IMR-90 (cell line): ENCODE results near the gene GGCT. TPM values are rescaled to one million over a fixed set of nuclear protein-coding genes. Genes with fewer than 3 reads are reported as not detected.

Experiments used
- ATAC-seq: fragments of 200-7000 bp; cut with Tn5 transposase; 2 replicates; pipeline ENCODE4 v1.9.1; 2020; ENCODE audit warnings: low read depth, mild to moderate bottlenecking, moderate library complexity
- BruUV-seq: library from RNA; stranded (reverse); fragments of 400-500 nt; replicated peaks from 2 replicates; lab custom pipeline; 2021; lab: Mats Ljungman, UMichigan
- CTCF ChIA-PET: fragments of 300-600 bp; formaldehyde crosslinking; extraction: SDS; loops from one replicate; lab custom pipeline; 2021; ENCODE audit warnings: antibody characterized with exemption; lab: Yijun Ruan, JAX
- POLR2A ChIA-PET: fragments of 300-600 bp; sonication (Branson Sonifier 250); formaldehyde crosslinking; loops from one replicate; lab custom pipeline; 2022; ENCODE audit warnings: antibody characterized with exemption; ENCODE audit not compliant: unreplicated experiment; lab: Charles Lee
- DNase-seq: peaks from one replicate; pipeline ENCODE4 v3.0.0; 2013
- H2AFZ ChIP-seq: replicated peaks from 2 replicates; pipeline ENCODE3; 2013; ENCODE audit warnings: low read length, mild to moderate bottlenecking; ENCODE audit not compliant: poor library complexity
- H2AK5ac ChIP-seq: 2 replicates; pipeline ENCODE4 v1.6.1; 2013; ENCODE audit warnings: low read depth, low read length, inconsistent platforms
- H2AK9ac ChIP-seq: replicated peaks from 2 replicates; pipeline ENCODE3; 2013; ENCODE audit warnings: mild to moderate bottlenecking, low read depth, low read length, moderate library complexity; ENCODE audit not compliant: poor library complexity
- H2BK120ac ChIP-seq: 2 replicates; pipeline ENCODE4 v1.6.1; 2013; ENCODE audit warnings: low read depth, low read length, inconsistent platforms
- H2BK15ac ChIP-seq: 3 replicates; pipeline ENCODE4 v1.6.1; 2013; ENCODE audit warnings: low read depth, low read length, inconsistent platforms
- H2BK20ac ChIP-seq: 2 replicates; pipeline ENCODE4 v1.6.1; 2013; ENCODE audit warnings: low read depth, mild to moderate bottlenecking, inconsistent platforms, low read length, moderate library complexity
- H2BK5ac ChIP-seq: 2 replicates; pipeline ENCODE4 v1.6.1; 2013; ENCODE audit warnings: mild to moderate bottlenecking, low read depth, low read length, inconsistent platforms; ENCODE audit not compliant: poor library complexity, severe bottlenecking
- H3K14ac ChIP-seq: replicated peaks from 2 replicates; pipeline ENCODE4 v1.6.1; 2013; ENCODE audit warnings: low read depth, low read length, inconsistent platforms
- H3K18ac ChIP-seq: 2 replicates; pipeline ENCODE4 v1.6.1; 2013; ENCODE audit warnings: low read depth, low read length, control low read depth
- H3K23ac ChIP-seq: 2 replicates; pipeline ENCODE4 v1.6.1; 2013; ENCODE audit warnings: low read depth, low read length, inconsistent platforms
- H3K27ac ChIP-seq: 2 replicates; pipeline ENCODE4 v1.5.1; 2013; ENCODE audit warnings: mild to moderate bottlenecking, control low read depth, low read length; ENCODE audit not compliant: insufficient read depth
- H3K27me3 ChIP-seq: 2 replicates; pipeline ENCODE4 v1.6.1; 2013; ENCODE audit warnings: low read length; ENCODE audit not compliant: control insufficient read depth, insufficient read depth
- H3K36me3 ChIP-seq: 2 replicates; pipeline ENCODE4 v1.6.1; 2013; ENCODE audit warnings: low read length, mixed read lengths; ENCODE audit not compliant: control insufficient read depth, insufficient read depth
- H3K4ac ChIP-seq: 2 replicates; pipeline ENCODE4 v1.6.1; 2013; ENCODE audit warnings: low read depth, low read length, inconsistent platforms
- H3K4me1 ChIP-seq: 2 replicates; pipeline ENCODE4 v1.6.1; 2013; ENCODE audit warnings: low read length, mixed read lengths; ENCODE audit not compliant: control insufficient read depth, insufficient read depth
- H3K4me2 ChIP-seq: 2 replicates; pipeline ENCODE4 v1.6.1; 2013; ENCODE audit warnings: low read depth, mild to moderate bottlenecking, control low read depth, low read length, moderate library complexity
- H3K4me3 ChIP-seq: 2 replicates; pipeline ENCODE4 v1.5.1; 2013; ENCODE audit warnings: low read depth, mild to moderate bottlenecking, control low read depth, low read length, moderate library complexity; ENCODE audit not compliant: insufficient read depth
- H3K56ac ChIP-seq: 2 replicates; pipeline ENCODE4 v1.6.1; 2013; ENCODE audit warnings: low read length, inconsistent platforms; ENCODE audit not compliant: insufficient read depth; ENCODE audit errors: extremely low read depth
- H3K79me1 ChIP-seq, 2 experiments: 2 replicates each; pipeline ENCODE4 v1.6.1; 2013; ENCODE audit warnings: low read length in 2 of 2, inconsistent platforms in 1 of 2, low read depth in 1 of 2
- H3K9ac ChIP-seq: 2 replicates; pipeline ENCODE4 v1.6.1; 2013; ENCODE audit warnings: low read depth, low read length, control low read depth
- H3K9me1 ChIP-seq: 2 replicates; pipeline ENCODE4 v1.6.1; 2013; ENCODE audit warnings: low read length, inconsistent platforms; ENCODE audit not compliant: insufficient read depth
- H3K9me3 ChIP-seq: 2 replicates; pipeline ENCODE4 v1.6.1; 2013; ENCODE audit warnings: low read length; ENCODE audit not compliant: control insufficient read depth, insufficient read depth
- H4K20me1 ChIP-seq: 2 replicates; pipeline ENCODE4 v1.6.1; 2013; ENCODE audit warnings: low read length, inconsistent platforms; ENCODE audit not compliant: insufficient read depth
- H4K5ac ChIP-seq: 2 replicates; pipeline ENCODE4 v1.6.1; 2013; ENCODE audit warnings: mild to moderate bottlenecking, low read depth, low read length, control low read depth
- H4K8ac ChIP-seq, 2 experiments: 2 replicates each; pipeline ENCODE4 v1.6.1; 2013; ENCODE audit warnings: low read depth in 2 of 2, low read length in 2 of 2, control low read depth in 1 of 2, inconsistent platforms in 1 of 2
- H4K91ac ChIP-seq: 2 replicates; pipeline ENCODE4 v1.6.1; 2013; ENCODE audit warnings: low read depth, low read length, inconsistent platforms; ENCODE audit not compliant: insufficient read depth
- CEBPB ChIP-seq: IDR thresholded peaks from 2 replicates; pipeline ENCODE4 v1.6.1; 2012; ENCODE audit warnings: low read depth, low read length, improper control_type of control experiment
- FOS ChIP-seq: fragments of 150-350 bp; IDR thresholded peaks from 2 replicates; pipeline ENCODE4 v1.6.1; 2016; ENCODE audit warnings: low read depth, low read length
- WGBS, 2 experiments: methylation state at CpG; one replicate each; pipeline versions ENCODE4 v1.1.5 to v1.1.7; 2013; ENCODE audit warnings: missing lambda C conversion rate in 2 of 2; ENCODE audit not compliant: insufficient read length in 1 of 2; ENCODE audit errors: extremely low coverage in 2 of 2; 5-methylcytosine and 5-hydroxymethylcytosine counted together
- dilution Hi-C: fragments of 300-500 bp; cut with HindIII; formaldehyde crosslinking; loops from one replicate; pipeline ENCODE4 v1.14.3; 2018; ENCODE audit warnings: low sequenced_read_pairs; ENCODE audit not compliant: unreplicated experiment
- in situ Hi-C: fragments of 300-500 bp; cut with MboI; formaldehyde crosslinking; loops from 3 replicates; pipeline ENCODE4 v1.14.3; 2019; ENCODE audit warnings: low sequenced_read_pairs, inconsistent platforms, mixed read lengths
- intact Hi-C: fragments of 100-400 bp; cut with micrococcal nuclease; formaldehyde crosslinking; loops from 2 replicates; pipeline ENCODE4 v1.10.0; 2022
- polyA plus RNA-seq, 3 experiments: library from polyadenylated mRNA; depleted of rRNA; stranded (reverse); fragments of >200 nt; gene quantifications; 2 replicates each; pipeline ENCODE4 v1.2.3, GENCODE V29; 2012; ENCODE audit warnings: low replicate concordance in 1 of 3
- total RNA-seq: library from RNA; depleted of rRNA; stranded (reverse); fragments of >200 nt; gene quantifications from 2 replicates; pipeline ENCODE4 v1.2.3, GENCODE V29; 2012

GGCT gene
- total and polyA plus RNA-seq, 2 of the 4 experiments (the other 2 are of a cell fraction), result 12.0 to 18.6 TPM

DNA sequence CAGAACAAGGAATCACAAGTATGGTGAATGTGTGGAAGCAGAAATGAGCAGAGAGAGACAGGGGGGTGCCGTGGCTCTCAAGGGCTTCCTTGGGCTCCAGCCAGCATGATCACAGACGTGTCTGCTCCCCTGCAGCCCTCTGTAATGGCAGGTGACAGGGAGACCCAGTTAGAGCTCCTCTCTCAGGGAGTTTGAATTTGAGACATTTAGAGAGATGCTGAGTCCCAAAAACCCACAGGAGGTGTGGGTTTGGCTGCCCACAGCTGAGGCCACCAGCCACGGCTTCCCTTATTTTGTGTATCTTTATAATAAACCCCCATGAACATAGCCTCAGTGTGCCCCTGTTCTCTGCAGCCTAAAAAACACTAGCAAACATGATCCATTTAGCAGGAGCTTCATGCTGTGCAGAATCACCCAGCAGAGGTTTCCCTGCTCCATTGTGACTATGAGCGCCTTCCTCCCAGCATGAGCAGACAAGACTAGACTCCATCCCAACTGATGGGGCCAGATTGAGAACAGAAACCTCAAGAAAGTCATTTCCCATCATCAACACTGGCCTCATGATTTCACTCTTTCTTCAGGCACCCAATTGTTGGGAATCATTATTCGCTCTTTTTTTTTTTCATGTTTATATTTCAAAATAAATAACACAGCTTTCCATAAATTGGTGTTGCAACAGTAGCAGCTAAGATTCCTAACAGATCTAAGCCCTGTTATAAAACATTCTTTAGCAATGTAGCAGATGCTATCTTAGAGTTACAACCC lies 39.4 kb downstream of the GGCT start:
- Histone ChIP-seq H2AFZ (no peak overlapping the region), H2BK120ac (no peak overlapping the region), H2AK9ac (no peak overlapping the region), H2BK20ac (no peak overlapping the region; the same call in 1 of the 2 replicates), H3K4ac (no peak overlapping the region), H4K5ac (no peak overlapping the region; the same call in 1 of the 2 replicates), H4K91ac (no peak overlapping the region), H3K4me3 (no peak overlapping the region), H3K4me1 (peaks cover 33% of the 10 kb centered on the region), H2BK15ac (no peak overlapping the region), H4K20me1 (no peaks in the 10 kb centered on the region), H3K9me3 (no peaks in the 10 kb centered on the region), H2BK5ac (no peak overlapping the region), H3K9me1 (peaks cover 18% of the 10 kb centered on the region), H3K14ac (no peak overlapping the region), H4K8ac (no peak overlapping the region), H3K9ac (no peak overlapping the region), H3K4me2 (no peak overlapping the region), H3K79me1 (peaks cover 7 to 28% of the 10 kb centered on the region in 2 experiments), H3K27me3 (no peaks in the 10 kb centered on the region), H3K36me3 (no peaks in the 10 kb centered on the region), H3K23ac (peak overlapping the region; percentile 3; the same call in 1 of the 2 replicates), H3K18ac (peak overlapping the region; percentile 9; the same call in 1 of the 2 replicates), H2AK5ac (no peak overlapping the region; the same call in 1 of the 2 replicates), H3K56ac (no peak overlapping the region), H3K27ac (peak overlapping the region; percentile 3; the same call in 1 of the 2 replicates)
- no TSS peak for BruUV-seq
- DNase-seq (peak; percentile 48), ATAC-seq (peak; percentile 43; the same call in 1 of the 2 replicates)
- TF ChIP-seq CEBPB (peak; percentile 70), FOS (no peak)
- ChIA-PET POLR2A (no interaction called here), CTCF (interaction anchor here (0.7 to 0.8 kb wide), 2 partner anchors 9 to 97 kb away, joined by 3 to 4 read pairs; no protein-coding TSS in a partner anchor)
- 83% methylated on average over 1 of the region's 5 CpGs; no CpG with 5 or more reads in 1 of the 2 experiments for WGBS, 2 experiments
- in situ Hi-C loops, result no loop called here
- dilution Hi-C loops, result no loop called here
- intact Hi-C loops, result no loop called here
